HG03432 (cell line): ENCODE data around the gene HP.
"Not testable (repeated sequence)": the region's sequence is repeated elsewhere in the genome, so short reads cannot be mapped to it uniquely, and the experiment has no call there.

Source experiments
- ATAC-seq: cut with Tn5 transposase; IDR thresholded peaks from one replicate; pipeline ENCODE4 v1.9.1; 2021; ENCODE audit warnings: mild to moderate bottlenecking, moderate library complexity; ENCODE audit not compliant: unreplicated experiment

The HP gene

DNA sequence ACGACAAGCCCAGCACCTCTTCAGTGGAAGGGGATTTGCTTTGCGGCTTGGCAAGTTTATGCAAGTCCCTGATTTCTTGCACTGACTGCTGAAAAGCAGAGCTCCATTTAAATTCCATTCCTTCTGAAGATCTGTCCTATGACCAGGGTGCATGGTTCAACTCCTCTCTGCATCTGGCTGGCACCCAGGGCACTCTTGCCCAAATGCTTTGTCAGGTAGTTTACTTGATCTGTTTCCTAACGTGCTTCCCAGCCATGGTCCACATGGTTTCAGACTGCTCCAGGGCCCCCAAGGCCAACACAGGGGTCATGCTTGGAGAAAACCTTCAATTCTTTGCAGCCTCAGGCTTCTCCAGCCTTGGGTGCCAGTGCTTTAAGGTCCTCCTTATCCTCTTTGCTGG lies 11.2 kb upstream of the HP start:
- ATAC-seq = no peak

DNA sequence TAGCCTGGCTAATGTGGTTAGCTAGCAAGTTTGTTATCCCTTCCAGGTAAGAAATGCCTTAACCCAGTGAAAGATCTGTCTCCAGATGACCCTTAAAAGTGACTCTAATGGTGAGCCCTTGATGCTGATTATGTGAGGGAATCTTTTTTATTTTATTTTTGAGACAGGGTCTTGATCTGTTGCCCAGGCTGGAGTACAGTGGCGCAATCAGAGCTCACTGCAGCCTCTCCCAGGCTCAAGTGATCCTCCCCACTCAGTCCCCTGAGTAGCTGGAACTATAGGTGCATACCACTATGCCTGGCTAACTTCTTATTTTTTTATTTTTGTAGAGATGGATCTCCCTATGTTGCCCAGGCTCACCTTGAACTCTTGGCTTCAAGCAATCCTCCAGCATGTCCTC lies 10.8 kb upstream of the HP start:
- ATAC-seq = no peak

DNA sequence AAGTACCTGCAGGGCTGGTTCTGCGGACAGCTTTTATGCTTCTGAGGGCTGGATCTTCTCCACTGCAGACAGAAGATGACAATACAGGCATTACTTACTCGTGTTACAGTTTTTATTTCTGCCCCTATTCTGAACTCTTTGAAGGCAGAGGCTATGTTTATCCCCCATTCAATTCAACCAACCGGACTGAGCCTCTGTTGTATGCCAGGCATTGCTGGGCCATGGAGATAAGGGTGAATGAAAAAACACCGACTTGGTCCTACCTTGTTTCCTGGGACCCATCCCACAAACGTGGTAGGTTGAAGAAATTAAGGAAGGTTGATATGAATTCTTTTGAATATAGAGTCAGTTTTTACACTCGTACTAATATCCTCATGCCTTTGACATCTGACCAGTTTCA lies 10.0 kb upstream of the HP start:
- no peak for ATAC-seq

DNA sequence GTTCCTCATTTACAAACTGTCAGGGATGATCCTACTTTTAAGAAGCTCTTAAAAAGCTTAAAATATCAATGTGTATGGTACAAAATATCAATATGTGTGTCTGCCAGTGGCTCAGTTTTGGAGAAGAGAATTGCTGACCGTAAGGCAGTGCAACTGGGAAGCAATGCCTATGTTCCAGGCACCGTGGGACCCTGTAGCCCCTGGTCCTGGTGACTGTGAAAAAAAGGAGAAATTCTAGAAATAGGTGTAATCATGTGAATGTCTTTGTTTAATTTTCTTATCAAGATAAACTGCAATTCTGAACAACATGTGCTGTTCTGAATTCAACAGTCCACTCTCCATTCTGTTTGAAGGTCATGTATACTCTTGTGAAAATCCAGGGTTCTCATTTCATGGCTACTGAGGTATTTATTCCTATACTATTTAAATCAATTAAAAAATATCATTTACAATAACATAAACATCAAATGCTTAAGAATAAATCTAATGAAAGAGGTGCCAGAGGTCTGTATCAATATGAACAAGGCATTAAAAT lies 9.4 kb upstream of the HP start:
- ATAC-seq = no peak

DNA sequence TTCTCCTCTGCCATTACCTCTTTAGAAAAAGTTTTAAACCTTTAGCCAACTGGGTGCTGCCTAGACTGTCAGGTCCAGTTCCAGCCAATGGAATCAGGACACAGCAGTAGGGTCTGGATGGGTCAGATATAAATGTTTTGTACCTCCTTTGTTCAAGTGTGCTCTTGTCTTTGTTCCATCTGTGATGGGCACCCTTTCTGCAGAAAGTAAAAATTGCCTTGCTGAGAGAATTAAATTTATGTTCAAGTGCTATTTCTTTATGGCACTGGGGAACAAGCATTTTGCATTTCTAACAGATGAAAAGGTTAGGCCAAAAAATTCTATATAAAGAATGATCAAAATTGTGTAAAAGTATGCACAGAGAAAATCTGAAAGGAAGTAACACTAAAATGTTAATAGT lies 5.2 kb upstream of the HP start:
- ATAC-seq = no peak

DNA sequence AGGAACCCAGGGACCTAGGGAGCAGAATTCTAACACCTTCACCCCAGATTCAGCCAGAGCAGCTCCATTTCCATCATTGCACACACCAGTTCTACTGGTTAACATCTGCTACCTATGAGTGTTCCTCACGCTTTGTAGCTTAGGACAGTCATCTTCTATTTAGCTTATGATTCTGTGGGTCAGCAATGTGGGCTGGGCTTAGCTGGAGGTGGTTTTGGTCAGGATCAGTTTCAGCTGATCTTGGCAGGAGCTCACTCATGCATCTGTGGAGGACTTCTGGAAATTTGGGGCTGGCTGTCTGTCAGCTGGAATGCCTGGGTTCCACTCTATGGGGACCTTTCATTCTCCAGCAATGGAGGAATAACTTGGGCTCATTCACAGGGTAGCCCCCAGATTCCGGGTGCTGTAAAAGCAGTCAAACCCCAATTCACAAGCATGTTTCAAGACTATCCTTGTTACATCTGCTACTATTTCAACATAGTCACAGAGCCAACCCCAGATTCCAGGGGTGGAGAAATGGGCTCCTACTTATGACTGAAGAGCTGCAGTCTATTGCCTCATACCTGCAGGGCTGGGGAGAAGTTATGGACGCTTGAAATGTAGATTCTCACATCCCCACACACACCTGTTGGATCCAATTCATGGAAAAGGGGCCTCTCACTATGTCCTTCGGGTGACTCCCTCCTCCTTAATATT lies 3.4 kb upstream of the HP start:
- no peak for ATAC-seq

DNA sequence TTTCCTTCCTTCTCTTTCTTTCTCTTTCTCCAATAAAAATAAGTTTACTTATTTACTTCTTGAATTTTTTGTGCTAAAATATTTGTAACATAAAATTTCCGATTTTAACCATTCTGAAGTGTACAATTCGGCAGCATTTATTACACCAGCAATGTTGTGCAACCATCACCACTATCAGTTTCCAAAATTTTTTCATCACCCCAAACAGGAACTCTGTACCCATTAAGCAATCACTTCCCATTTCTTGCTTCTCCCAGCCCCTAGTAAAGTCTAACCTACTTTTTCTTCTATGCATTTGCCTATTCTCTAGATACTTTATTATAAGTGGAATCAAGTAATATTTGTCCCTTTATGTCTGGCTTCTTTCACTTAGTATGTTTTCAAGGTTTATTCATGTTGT lies 2.5 kb upstream of the HP start:
- no peak for ATAC-seq

DNA sequence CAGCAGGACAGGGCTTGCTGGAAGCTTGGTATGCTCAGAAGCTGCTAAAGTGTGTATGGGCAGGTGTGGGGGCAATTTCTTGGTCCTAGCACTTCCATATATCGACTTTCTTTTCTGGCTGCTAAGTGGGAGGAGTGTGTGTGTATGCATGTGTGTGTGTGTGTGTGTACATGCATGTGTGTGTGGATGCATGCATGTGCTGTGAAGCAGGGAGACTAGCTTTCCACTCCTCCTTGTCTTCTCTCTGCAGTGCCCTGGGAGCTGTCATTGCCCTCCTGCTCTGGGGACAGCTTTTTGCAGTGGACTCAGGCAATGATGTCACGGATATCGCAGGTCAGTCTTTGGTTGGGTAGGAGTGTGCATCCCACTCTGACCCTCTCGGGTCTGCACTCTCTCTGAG lies 1.6 kb downstream of the HP start:
- ATAC-seq = no peak

DNA sequence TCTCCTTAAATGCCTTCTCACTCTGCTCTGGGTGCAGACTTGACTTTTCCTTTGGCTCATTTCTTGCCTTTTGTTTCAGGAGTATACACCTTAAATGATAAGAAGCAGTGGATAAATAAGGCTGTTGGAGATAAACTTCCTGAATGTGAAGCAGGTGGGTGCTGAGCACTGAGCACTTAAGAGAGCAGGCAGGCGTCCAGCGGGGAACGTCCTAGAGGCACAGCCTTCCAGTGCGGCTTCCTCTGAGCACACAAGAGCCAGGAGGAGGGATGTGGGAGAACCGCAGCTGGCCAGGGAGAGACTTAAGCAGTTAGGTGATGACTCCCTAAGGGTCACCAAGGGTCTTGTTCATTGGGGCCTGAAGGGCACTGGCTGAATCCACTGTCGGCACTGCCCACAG lies 3.0 kb downstream of the HP start:
- ATAC-seq = not testable (repeated sequence)

DNA sequence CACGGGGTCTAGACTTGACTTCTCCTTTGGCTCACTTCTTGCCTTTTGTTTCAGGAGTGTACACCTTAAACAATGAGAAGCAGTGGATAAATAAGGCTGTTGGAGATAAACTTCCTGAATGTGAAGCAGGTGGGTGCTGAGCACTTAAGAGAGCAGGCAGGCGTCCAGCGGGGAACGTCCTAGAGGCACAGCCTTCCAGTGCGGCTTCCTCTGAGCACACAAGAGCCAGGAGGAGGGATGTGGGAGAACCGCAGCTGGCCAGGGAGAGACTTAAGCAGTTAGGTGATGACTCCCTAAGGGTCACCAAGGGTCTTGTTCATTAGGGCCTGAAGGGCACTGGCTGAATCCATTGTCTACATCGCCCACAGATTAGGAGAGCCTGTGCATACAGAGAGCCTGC lies 4.8 kb downstream of the HP start:
- ATAC-seq = not testable (repeated sequence)

DNA sequence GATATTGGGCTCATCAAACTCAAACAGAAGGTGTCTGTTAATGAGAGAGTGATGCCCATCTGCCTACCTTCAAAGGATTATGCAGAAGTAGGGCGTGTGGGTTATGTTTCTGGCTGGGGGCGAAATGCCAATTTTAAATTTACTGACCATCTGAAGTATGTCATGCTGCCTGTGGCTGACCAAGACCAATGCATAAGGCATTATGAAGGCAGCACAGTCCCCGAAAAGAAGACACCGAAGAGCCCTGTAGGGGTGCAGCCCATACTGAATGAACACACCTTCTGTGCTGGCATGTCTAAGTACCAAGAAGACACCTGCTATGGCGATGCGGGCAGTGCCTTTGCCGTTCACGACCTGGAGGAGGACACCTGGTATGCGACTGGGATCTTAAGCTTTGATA lies 6.1 kb downstream of the HP start:
- ATAC-seq = no peak

DNA sequence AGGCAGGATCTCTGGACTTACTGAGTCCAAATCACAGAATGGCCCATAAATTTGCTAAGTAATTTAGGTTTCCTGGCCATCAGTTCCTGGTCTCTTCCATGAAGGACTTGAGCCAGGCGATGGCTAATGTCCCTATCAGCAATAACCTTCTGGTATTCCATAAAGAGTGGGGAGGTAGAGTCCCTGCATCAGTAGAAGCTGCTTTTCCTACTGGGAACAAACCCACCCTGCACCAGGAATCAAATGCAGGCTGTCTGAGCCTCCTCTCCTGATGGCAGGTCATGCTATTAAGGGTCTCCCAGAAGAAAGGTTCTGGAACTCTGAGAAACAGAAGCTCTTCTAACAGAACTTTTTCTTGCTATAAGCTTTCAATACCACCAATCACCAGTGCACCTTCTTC lies 7.3 kb downstream of the HP start:
- no peak for ATAC-seq

DNA sequence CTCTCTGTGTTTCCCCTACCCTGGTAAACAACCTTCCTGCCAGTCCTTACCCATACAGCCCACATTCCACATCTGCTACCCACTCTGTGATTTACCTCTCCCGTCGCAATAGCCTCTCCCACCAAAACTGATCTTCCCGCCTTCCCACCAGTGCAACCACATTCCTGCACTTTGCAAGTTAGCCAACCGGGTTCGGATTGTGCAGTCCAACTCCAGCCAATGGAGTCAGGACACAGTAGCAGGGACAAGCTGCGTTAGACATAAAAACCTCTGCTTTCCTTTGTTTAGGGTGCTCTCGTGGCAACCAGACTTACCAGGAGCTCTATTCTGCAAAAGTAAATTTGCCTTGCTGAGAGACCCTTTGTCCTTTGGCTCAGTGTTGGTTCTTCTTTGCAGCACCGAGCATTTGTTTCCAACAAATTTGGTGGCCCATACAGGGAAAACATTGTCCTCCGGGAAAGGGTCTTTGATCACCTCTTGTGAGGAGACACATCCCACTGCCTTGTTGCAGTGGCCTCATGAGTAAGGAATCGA lies 10.1 kb downstream of the HP start:
- ATAC-seq = no peak

DNA sequence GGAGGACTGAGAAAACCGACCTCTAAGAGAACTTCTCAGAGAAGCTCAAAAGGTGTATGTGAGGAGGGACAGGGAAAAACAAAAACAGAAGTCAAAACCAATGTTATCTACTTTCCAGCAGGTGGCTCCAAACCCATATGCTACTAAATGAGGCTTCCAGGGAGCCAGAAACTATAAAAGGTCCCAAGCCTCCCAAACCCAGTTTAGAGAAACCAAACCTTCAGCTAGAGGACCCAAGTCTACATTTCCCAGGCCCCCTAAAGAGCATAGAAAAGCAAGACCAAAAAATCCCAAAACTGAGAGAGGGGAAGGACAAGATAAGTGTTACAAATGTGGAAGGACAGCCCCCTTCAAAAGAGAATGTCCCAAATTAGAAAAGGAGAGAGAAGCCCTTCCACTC lies 12.4 kb downstream of the HP start:
- ATAC-seq = no peak

DNA sequence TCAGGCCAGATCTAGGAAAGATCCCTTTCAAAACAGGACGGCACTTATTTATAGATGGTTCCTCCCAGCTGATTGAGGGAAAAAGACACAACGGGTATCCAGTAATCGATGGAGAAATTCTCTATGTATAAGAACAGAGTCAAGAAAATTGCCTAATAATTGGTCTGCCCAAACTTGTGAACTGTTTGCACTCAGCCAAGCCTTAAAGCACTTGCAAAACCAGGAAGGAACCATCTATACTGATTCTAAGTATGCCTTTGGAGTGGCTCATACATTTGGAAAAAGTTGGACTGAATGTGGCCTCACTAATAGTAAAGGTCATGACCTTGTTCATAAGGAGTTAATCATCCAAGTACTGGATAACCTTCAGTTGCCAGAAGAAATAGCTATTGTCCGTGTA lies 14.6 kb downstream of the HP start:
- no peak for ATAC-seq

DNA sequence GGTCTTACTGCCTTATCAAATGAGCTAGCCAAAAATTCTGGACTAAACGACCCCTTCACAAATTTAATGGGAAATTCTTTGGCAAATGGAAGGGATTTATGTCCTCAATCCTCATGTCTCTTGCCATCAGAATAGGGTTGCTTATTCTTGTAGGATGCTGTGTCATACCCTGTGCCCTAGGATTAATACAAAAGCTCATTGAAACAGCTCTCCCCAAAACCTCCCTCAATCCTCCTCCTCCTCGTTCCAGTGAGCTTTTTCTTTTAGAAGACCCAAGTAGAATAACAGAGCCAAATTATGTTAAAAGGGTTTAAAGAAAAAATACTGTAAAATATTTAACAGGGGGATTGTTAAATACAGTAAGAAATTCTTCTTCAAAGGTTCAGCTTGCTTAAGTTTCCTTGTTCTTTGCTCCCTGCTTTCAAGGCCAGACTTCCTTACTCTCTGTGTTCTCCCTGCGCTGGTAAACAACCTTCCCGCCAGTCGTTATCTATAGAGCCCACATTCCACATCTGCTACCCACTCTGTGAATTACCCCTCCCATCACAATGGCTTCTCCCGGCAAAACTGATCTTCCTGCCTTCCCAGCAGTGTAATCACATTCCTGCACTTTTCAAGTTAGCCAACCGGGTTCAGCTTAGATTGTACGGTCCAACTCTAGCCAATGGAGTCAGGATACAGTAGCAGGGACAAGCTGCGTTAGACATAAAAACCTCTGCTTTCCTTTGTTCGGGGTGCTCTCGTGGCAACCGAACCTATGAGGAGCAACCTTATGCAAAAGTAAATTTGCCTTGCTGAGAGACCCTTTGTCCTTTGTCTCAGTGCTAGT lies 18.4 kb downstream of the HP start:
- no peak for ATAC-seq

DNA sequence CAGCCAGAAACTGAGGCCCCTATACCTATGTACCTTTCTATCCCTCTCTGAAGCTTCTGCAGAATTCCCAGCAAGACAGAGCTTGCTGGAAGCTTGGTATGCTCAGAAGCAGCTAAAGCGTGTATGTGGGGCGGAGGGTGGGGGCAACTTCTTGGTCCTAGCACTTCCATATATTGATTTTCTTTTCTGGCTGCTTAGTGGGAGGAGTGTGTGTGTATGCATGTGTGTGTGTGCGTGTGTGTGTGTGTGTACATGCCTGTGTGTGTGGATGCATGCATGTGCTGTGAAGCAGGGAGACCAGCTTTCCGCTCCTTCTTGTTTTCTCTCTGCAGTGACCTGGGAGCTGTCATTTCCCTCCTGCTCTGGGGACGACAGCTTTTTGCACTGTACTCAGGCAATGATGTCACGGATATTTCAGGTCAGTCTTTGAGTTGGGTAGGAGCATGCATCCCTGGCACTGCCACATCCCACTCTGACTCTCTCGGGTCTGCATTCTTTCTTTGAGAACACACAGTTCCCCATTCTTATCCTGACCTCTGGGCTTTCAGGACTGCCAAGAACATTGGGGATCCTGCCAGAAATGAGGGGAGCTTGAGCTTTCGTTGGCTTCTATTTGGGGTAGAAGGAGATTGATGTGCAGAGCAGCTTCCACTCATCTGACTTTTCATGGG lies 19.4 kb downstream of the HP start:
- ATAC-seq = no peak

DNA sequence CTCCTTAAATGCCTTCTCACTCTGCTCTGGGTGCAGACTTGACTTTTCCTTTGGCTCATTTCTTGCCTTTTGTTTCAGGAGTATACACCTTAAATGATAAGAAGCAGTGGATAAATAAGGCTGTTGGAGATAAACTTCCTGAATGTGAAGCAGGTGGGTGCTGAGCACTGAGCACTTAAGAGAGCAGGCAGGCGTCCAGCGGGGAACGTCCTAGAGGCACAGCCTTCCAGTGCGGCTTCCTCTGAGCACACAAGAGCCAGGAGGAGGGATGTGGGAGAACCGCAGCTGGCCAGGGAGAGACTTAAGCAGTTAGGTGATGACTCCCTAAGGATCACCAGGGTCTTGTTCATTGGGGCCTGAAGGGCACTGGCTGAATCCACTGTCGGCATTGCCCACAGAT lies 20.8 kb downstream of the HP start:
- ATAC-seq = not testable (repeated sequence)

DNA sequence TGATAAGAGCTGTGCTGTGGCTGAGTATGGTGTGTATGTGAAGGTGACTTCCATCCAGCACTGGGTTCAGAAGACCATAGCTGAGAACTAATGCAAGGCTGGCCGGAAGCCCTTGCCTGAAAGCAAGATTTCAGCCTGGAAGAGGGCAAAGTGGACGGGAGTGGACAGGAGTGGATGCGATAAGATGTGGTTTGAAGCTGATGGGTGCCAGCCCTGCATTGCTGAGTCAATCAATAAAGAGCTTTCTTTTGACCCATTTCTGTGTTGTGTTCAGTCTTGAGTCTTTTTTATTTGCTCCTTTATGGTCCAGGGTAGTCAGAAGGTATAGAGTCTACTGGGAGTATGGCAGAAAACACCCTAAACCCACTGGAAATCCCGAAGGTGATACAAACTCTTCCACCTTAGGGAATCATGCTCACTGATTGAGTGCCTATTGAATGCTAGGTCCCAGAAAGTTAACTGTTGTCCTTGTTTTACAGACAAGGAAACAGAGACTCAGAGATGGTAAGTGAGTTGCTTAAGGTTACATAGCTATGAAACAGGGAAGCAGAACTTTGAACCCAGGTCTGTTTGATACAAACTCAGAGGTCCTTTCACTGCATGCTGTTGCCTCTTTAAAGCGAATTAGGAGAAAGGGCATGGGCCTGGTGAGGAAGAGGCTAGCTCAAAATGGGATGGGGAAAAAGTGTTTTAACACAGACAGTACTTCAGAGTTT lies 22.8 kb downstream of the HP start:
- not testable (repeated sequence) for ATAC-seq

DNA sequence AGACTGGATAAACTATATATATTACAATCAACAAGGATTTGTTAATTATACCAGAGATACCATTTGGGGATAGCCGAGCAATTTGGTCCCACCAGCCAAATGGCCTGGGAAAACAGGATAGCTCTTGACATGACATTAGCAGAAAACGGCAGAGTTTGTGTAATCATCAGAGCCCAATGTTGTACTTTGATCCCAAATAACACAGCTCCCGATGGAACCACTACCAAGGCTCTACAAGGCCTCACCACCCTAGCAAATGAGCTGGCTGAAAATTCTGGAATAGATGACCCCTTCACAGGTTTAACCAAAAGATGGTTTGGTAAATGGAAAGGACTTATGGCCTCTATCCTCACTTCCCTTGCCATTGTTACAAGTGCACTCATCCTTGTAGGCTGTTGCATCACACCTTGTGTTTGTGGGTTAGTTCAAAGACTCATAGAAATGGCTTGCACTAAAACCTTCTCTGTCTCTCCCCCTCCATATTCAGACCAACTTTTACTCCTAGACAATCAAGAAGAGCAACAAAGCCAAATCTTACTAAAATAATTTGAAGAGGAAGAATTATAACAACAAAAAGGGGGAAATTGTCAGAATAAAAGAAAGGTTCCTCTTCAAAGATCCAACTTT lies 29.6 kb downstream of the HP start:
- ATAC-seq = no peak
